Neuronal stem cell (in vitro differentiated cells): ENCODE measurements around the gene BBLN.

Experiments used
- DNase-seq: peaks from one replicate; pipeline ENCODE4 v3.0.0-alpha.2; 2013; ENCODE audit warnings: low spot score
- H2AFZ ChIP-seq: one replicate; pipeline ENCODE4 v1.6.1; 2013; ENCODE audit warnings: mild to moderate bottlenecking, low read length, inconsistent platforms
- H2AK5ac ChIP-seq: 2 replicates; pipeline ENCODE4 v1.6.1; 2013; ENCODE audit warnings: low read depth, mild to moderate bottlenecking, inconsistent platforms, low read length, moderate library complexity, mixed read lengths
- H2BK120ac ChIP-seq: 2 replicates; pipeline ENCODE4 v1.6.1; 2013; ENCODE audit warnings: low read depth, mild to moderate bottlenecking, inconsistent platforms, low read length, moderate library complexity, mixed read lengths
- H2BK12ac ChIP-seq: one replicate; pipeline ENCODE4 v1.6.1; 2013; ENCODE audit warnings: low read length, inconsistent platforms
- H2BK15ac ChIP-seq: 2 replicates; pipeline ENCODE4 v1.6.1; 2013; ENCODE audit warnings: mild to moderate bottlenecking, low read length, inconsistent platforms, mixed read lengths
- H2BK5ac ChIP-seq: one replicate; pipeline ENCODE4 v1.6.1; 2013; ENCODE audit warnings: inconsistent platforms, mild to moderate bottlenecking, low read length, moderate library complexity
- H3K14ac ChIP-seq: one replicate; pipeline ENCODE4 v1.6.1; 2013; ENCODE audit warnings: low read length, inconsistent platforms
- H3K18ac ChIP-seq: 2 replicates; pipeline ENCODE4 v1.6.1; 2013; ENCODE audit warnings: low read length, inconsistent platforms
- H3K23ac ChIP-seq: 2 replicates; pipeline ENCODE4 v1.6.1; 2013; ENCODE audit warnings: low read depth, mild to moderate bottlenecking, mixed read lengths, low read length, inconsistent platforms; ENCODE audit not compliant: poor library complexity
- H3K27ac ChIP-seq: replicated peaks from 3 replicates; pipeline ENCODE4 v1.5.1; 2013; ENCODE audit warnings: low read length, inconsistent platforms
- H3K27me3 ChIP-seq, 3 experiments: 2 replicates each; pipeline ENCODE4 v1.6.1; 2013; ENCODE audit warnings: low read length in 3 of 3, mild to moderate bottlenecking in 2 of 3, inconsistent platforms in 1 of 3, low read depth in 1 of 3, mixed read lengths in 1 of 3, moderate library complexity in 1 of 3; ENCODE audit not compliant: control insufficient read depth in 3 of 3, insufficient read depth in 3 of 3
- H3K36me3 ChIP-seq, 2 donors: replicated peaks in 1 of 2; 2 replicates each; pipeline ENCODE4 v1.6.1; 2013; ENCODE audit warnings: low read length in 2 of 2; ENCODE audit not compliant: control insufficient read depth in 2 of 2, insufficient read depth in 2 of 2
- H3K4ac ChIP-seq: 2 replicates; pipeline ENCODE4 v1.6.1; 2013; ENCODE audit warnings: inconsistent platforms, mild to moderate bottlenecking, low read length, moderate library complexity
- H3K4me1 ChIP-seq, 2 donors: 1 replicate in 1 of 2; 2 replicates in 1 of 2; pipeline ENCODE4 v1.6.1; 2013; ENCODE audit warnings: low read length in 2 of 2, low read depth in 1 of 2; ENCODE audit not compliant: control insufficient read depth in 2 of 2, insufficient read depth in 1 of 2
- H3K4me2 ChIP-seq: one replicate; pipeline ENCODE4 v1.6.1; 2013; ENCODE audit warnings: mild to moderate bottlenecking, low read length, inconsistent platforms; ENCODE audit not compliant: insufficient read depth, poor library complexity, severe bottlenecking
- H3K4me3 ChIP-seq, 2 donors: 2 replicates each; pipeline ENCODE4 v1.5.1; 2013; ENCODE audit warnings: low read length in 2 of 2, mild to moderate bottlenecking in 2 of 2, inconsistent platforms in 1 of 2, moderate library complexity in 1 of 2
- H3K79me1 ChIP-seq: one replicate; pipeline ENCODE4 v1.6.1; 2013; ENCODE audit warnings: low read depth, mild to moderate bottlenecking, inconsistent platforms, low read length, moderate library complexity
- H3K9ac ChIP-seq: one replicate; pipeline ENCODE4 v1.6.1; 2013; ENCODE audit warnings: mild to moderate bottlenecking, low read depth, low read length, inconsistent platforms; ENCODE audit not compliant: poor library complexity
- H3K9me3 ChIP-seq, 2 donors: replicated peaks in 1 of 2; 2 replicates each; pipeline versions ENCODE3 to v1.6.1; 2013; ENCODE audit warnings: low read length in 2 of 2, mild to moderate bottlenecking in 2 of 2, inconsistent platforms in 1 of 2, low read depth in 1 of 2, mixed read lengths in 1 of 2, moderate library complexity in 1 of 2; ENCODE audit not compliant: control insufficient read depth in 2 of 2, insufficient read depth in 1 of 2
- H4K8ac ChIP-seq: one replicate; pipeline ENCODE4 v1.6.1; 2013; ENCODE audit warnings: low read depth, mild to moderate bottlenecking, inconsistent platforms, low read length, moderate library complexity
- H4K91ac ChIP-seq: one replicate; pipeline ENCODE4 v1.6.1; 2013; ENCODE audit warnings: low read length, low read depth, mild to moderate bottlenecking, inconsistent platforms; ENCODE audit not compliant: poor library complexity
- WGBS, 2 donors: extraction: QIAGEN DNeasy Blood & Tissue Kit; methylation state at CpG; one replicate each; pipeline ENCODE4 v1.1.7; 2013; ENCODE audit warnings: missing lambda C conversion rate in 2 of 2, mixed read lengths in 1 of 2; ENCODE audit not compliant: insufficient read length in 2 of 2, insufficient replicate concordance in 1 of 2; ENCODE audit errors: extremely low coverage in 2 of 2; 5-methylcytosine and 5-hydroxymethylcytosine counted together

The BBLN gene

GRCh38 chr9:128123451-128124080 is 36.5 kb upstream of the BBLN start:
- Histone ChIP-seq H3K9ac (no peak overlapping the region), H4K8ac (no peak overlapping the region)

GRCh38 chr9:128124451-128124850 is 35.6 kb upstream of the BBLN start:
- no CpG with 5 or more reads among the region's 8 CpGs for WGBS, 2 donors
- Histone ChIP-seq H3K4me2 (no peak overlapping the region), H3K14ac (no peak overlapping the region), H2BK15ac (no peak overlapping the region), H2AK5ac (no peak overlapping the region), H2BK5ac (no peak overlapping the region), H4K8ac (no peak overlapping the region), H3K36me3 (peaks cover 22 to 47% of the 10 kb centered on the region in 2 donors), H3K4me1 (peaks cover 5 to 13% of the 10 kb centered on the region in 2 donors), H3K9me3 (peaks cover 7% of the 10 kb centered on the region in 2 donors), H3K4me3 (no peak overlapping the region), H3K9ac (no peak overlapping the region), H3K27ac (no peak overlapping the region), H2BK120ac (no peak overlapping the region), H3K23ac (peak overlapping the region; percentile 2), H3K79me1 (peaks cover 11% of the 10 kb centered on the region), H2BK12ac (no peak overlapping the region), H2AFZ (no peak overlapping the region), H4K91ac (no peak overlapping the region), H3K18ac (peak overlapping the region; percentile 64), H3K4ac (no peak overlapping the region), H3K27me3 (peaks cover 0 to 6% (median 0%) of the 10 kb centered on the region in 3 experiments)
- no peak for DNase-seq

More at GRCh38 chr9:128123451-128124080, 36.5 kb upstream of the BBLN start:
- H2AK5ac ChIP-seq: no peak overlapping the region
- no CpG with 5 or more reads among the region's 21 CpGs for WGBS, 2 donors
- no peak overlapping the region for H3K18ac ChIP-seq
- H3K4me3 ChIP-seq: no peak overlapping the region
- no peak overlapping the region for H2BK120ac ChIP-seq
- peaks cover 7% of the 10 kb centered on the region for H3K79me1 ChIP-seq
- peaks cover 0 to 2% (median 0%) of the 10 kb centered on the region in 3 experiments for H3K27me3 ChIP-seq
- H2AFZ ChIP-seq: no peak overlapping the region
- H3K27ac ChIP-seq: no peak overlapping the region
- H3K14ac ChIP-seq: no peak overlapping the region
- no peak overlapping the region for H2BK5ac ChIP-seq
- DNase-seq: no peak
- peak overlapping the region; percentile 41 for H2BK12ac ChIP-seq
- H3K9me3 ChIP-seq: no peaks in the 10 kb centered on the region
- peaks cover 2 to 11% of the 10 kb centered on the region in 2 donors for H3K4me1 ChIP-seq
- no peak overlapping the region for H3K4me2 ChIP-seq
- H3K36me3 ChIP-seq: peaks cover 22 to 47% of the 10 kb centered on the region in 2 donors
- H2BK15ac ChIP-seq: no peak overlapping the region
- H3K4ac ChIP-seq: no peak overlapping the region
- H4K91ac ChIP-seq: no peak overlapping the region
- H3K23ac ChIP-seq: no peak overlapping the region

- Histone ChIP-seq H3K9ac (no peak overlapping the region), H3K4me1 (peaks cover 5 to 13% of the 10 kb centered on the region in 2 donors), H3K36me3 (peaks cover 22 to 47% of the 10 kb centered on the region in 2 donors), H2AK5ac (no peak overlapping the region), H3K9me3 (peaks cover 7% of the 10 kb centered on the region in 2 donors), H3K4me3 (no peak overlapping the region), H2BK120ac (no peak overlapping the region), H2BK12ac (no peak overlapping the region), H3K27me3 (peaks cover 0 to 6% (median 0%) of the 10 kb centered on the region in 3 experiments), H3K79me1 (peaks cover 11% of the 10 kb centered on the region), H2BK15ac (no peak overlapping the region), H2AFZ (no peak overlapping the region), H3K18ac (no peak overlapping the region), H3K23ac (peak overlapping the region; percentile 2), H3K14ac (no peak overlapping the region), H4K8ac (no peak overlapping the region), H2BK5ac (no peak overlapping the region), H3K4me2 (no peak overlapping the region), H3K4ac (no peak overlapping the region), H4K91ac (no peak overlapping the region), H3K27ac (no peak overlapping the region)
- WGBS, 2 donors: no CpG with 5 or more reads among the region's 16 CpGs
- DNase-seq: peak; percentile 56
These were observed 35.0 kb upstream of the BBLN start for GRCh38 chr9:128124873-128125579.
